Smooth muscle cell (in vitro differentiated cells): ENCODE measurements around the gene MTMR10. TPM values are rescaled to one million over a fixed set of nuclear protein-coding genes. Genes with fewer than 3 reads are reported as not detected.

Experiments
- DNase-seq: peaks from one replicate; lab custom pipeline; 2025; ENCODE audit not compliant: unreplicated experiment; lab: John Stamatoyannopoulos, UW
- H2AFZ ChIP-seq: fragments of 200-600 bp; sonication (generic); 2 replicates; pipeline ENCODE4 v1.6.0; 2016; ENCODE audit warnings: antibody characterized with exemption, low read depth, mild to moderate bottlenecking
- H3F3A ChIP-seq: fragments of 200-600 bp; sonication (generic); 2 replicates; pipeline ENCODE4 v1.6.0; 2017; ENCODE audit warnings: antibody characterized with exemption, low read depth
- H3K27ac ChIP-seq: fragments of 200-600 bp; sonication (generic); 2 replicates; pipeline ENCODE4 v1.5.1; 2016; ENCODE audit warnings: low read depth, mild to moderate bottlenecking
- H3K27me3 ChIP-seq: fragments of 200-600 bp; sonication (generic); 2 replicates; pipeline ENCODE4 v1.6.1; 2016; ENCODE audit warnings: low read depth, mild to moderate bottlenecking
- H3K36me3 ChIP-seq: fragments of 200-600 bp; sonication (generic); 2 replicates; pipeline ENCODE4 v1.5.1; 2016; ENCODE audit warnings: low read depth
- H3K4me1 ChIP-seq: fragments of 200-600 bp; sonication (generic); 2 replicates; pipeline ENCODE4 v1.5.1; 2016; ENCODE audit warnings: low read depth
- H3K4me2 ChIP-seq: fragments of 200-600 bp; sonication (generic); 2 replicates; pipeline ENCODE4 v1.6.0; 2016; ENCODE audit warnings: mild to moderate bottlenecking
- H3K4me3 ChIP-seq: fragments of 200-600 bp; sonication (generic); 2 replicates; pipeline ENCODE4 v1.5.1; 2016; ENCODE audit warnings: mild to moderate bottlenecking
- H3K79me2 ChIP-seq: fragments of 200-600 bp; sonication (generic); 2 replicates; pipeline ENCODE4 v1.6.0; 2016; ENCODE audit warnings: low read depth, mild to moderate bottlenecking
- H3K9ac ChIP-seq: fragments of 200-600 bp; sonication (generic); 2 replicates; pipeline ENCODE4 v1.6.0; 2016; ENCODE audit warnings: low read depth
- H3K9me3 ChIP-seq: fragments of 200-600 bp; sonication (generic); replicated peaks from 2 replicates; pipeline ENCODE4 v1.5.1; 2016; ENCODE audit warnings: low read depth
- H4K20me1 ChIP-seq: fragments of 200-600 bp; sonication (generic); 2 replicates; pipeline ENCODE4 v1.6.0; 2016; ENCODE audit warnings: low read depth
- CTCF ChIP-seq: fragments of 200-600 bp; sonication (generic); IDR thresholded peaks from 2 replicates; pipeline ENCODE4 v1.5.1; 2017; ENCODE audit warnings: borderline replicate concordance, mild to moderate bottlenecking, antibody characterized with exemption; ENCODE audit not compliant: insufficient read depth, poor library complexity, severe bottlenecking
- WGBS: methylation state at CpG from one replicate; pipeline ENCODE4 v1.1.7; 2016; ENCODE audit warnings: low lambda C conversion rate; 5-methylcytosine and 5-hydroxymethylcytosine counted together
- polyA plus RNA-seq: library from polyadenylated mRNA; unstranded; fragments of >200 nt; fragmentation: Nextera tagmentation; extraction: Ambion mirVana; gene quantifications from 2 replicates; pipeline ENCODE4 v1.2.1, GENCODE V29; 2016
- total RNA-seq: library from RNA; depleted of rRNA; stranded (reverse); fragments of >200 nt; gene quantifications from 2 replicates; pipeline ENCODE4 v1.2.3, GENCODE V29; 2014

The MTMR10 gene
- total and polyA plus RNA-seq, 2 experiments from 2014 or later = 11.6 to 24.9 TPM

DNA sequence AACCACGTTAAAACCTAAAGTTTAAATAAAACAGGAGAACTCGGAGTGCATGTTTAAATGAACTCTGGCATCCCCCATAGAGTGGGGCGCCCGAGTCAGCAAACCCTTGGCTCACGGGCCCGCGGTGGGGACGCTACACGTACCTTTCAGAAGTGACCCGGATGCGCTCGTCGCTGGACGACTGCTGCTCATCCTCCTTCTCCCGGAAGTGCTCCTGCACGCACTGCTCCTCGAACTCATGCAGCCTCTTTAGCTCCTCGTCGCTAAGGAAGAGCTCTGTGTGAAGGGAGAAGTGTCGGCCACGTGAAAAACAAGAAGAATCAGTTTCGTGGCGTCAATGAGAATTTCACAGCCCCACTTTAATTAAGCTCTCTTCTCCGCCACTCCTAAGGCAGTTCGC is 34.6 kb upstream of the MTMR10 start:
- H4K20me1 ChIP-seq = no peaks in the 10 kb centered on the region
- WGBS = 94% methylated on average over 25 of the region's 25 CpGs

DNA sequence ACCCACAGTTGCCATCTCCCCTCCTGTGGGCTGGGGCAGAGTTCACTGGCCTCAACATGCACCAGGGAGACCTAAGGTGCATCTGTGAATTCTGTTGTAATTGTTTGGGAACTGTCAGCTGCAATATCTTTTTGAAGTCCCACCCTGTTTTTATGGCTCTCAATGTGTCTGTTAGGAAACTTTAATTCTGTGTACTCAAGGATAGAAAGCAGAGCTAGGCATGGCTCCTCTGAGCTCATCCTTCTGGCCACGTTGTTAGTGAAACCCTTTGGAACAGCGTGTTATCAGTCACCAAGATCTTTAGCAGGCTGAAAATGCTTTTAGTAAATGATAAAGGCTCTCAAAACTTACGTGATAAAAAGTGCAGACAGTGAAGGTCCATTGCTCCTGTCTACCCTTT is 33.6 kb upstream of the MTMR10 start:
- peak overlapping the region; percentile 72 for H3K4me2 ChIP-seq
- no peaks in the 10 kb centered on the region for H4K20me1 ChIP-seq
- 6% methylated on average over 3 of the region's 3 CpGs for WGBS
- H3K27me3 ChIP-seq = no peaks in the 10 kb centered on the region
- no peaks in the 10 kb centered on the region for H3K36me3 ChIP-seq
- H3K4me3 ChIP-seq = no peak overlapping the region
- H3F3A ChIP-seq = no peaks in the 10 kb centered on the region
- peak overlapping the region; percentile 47 for H3K27ac ChIP-seq
- TF ChIP-seq CTCF = no peak
- H3K79me2 ChIP-seq = no peaks in the 10 kb centered on the region
- H3K9ac ChIP-seq = no peak overlapping the region
- no peak for DNase-seq
- H2AFZ ChIP-seq = peak overlapping the region; percentile 56
- peaks cover 15% of the 10 kb centered on the region for H3K4me1 ChIP-seq
- no peaks in the 10 kb centered on the region for H3K9me3 ChIP-seq

More for the DNA sequence above, 34.6 kb upstream of the MTMR10 start:
- DNase-seq = no peak
- Histone ChIP-seq H3K4me1 (peaks cover 15% of the 10 kb centered on the region), H3K27me3 (no peaks in the 10 kb centered on the region), H3K79me2 (no peaks in the 10 kb centered on the region), H3K36me3 (no peaks in the 10 kb centered on the region), H3K4me2 (no peak overlapping the region), H3F3A (no peaks in the 10 kb centered on the region), H3K9ac (no peak overlapping the region), H3K27ac (no peak overlapping the region), H3K9me3 (no peaks in the 10 kb centered on the region), H2AFZ (no peak overlapping the region), H3K4me3 (no peak overlapping the region)
- no peak for TF ChIP-seq CTCF

DNA sequence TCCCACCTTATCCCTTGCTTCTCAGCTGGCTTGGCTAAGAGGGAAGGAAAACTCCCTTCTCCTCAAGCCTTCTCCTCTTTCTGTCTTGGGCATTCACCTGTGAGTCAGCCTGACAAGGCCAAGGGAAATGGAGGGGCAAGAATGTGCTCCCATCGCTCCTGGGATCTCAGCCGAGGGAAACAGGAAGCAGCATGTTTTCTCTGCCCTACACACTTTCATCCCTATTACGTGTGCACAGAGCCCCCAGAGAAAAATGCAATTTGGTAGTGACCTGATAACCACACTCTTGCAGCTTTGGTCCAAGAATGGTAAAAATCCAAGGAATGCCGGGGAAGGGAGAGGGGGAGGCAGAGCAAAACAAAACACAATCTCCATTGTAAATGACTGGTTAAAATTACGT is 32.9 kb upstream of the MTMR10 start:
- H3K27ac ChIP-seq = peak overlapping the region; percentile 47
- H3K4me3 ChIP-seq = no peak overlapping the region
- peaks cover 15% of the 10 kb centered on the region for H3K4me1 ChIP-seq
- H3K9ac ChIP-seq = no peak overlapping the region
- H4K20me1 ChIP-seq = no peaks in the 10 kb centered on the region
- no peaks in the 10 kb centered on the region for H3K9me3 ChIP-seq
- WGBS = 9% methylated on average over 5 of the region's 5 CpGs
- peak overlapping the region; percentile 72 for H3K4me2 ChIP-seq
- no peak for DNase-seq
- H2AFZ ChIP-seq = peak overlapping the region; percentile 13
- no peaks in the 10 kb centered on the region for H3K36me3 ChIP-seq
- H3K27me3 ChIP-seq = no peaks in the 10 kb centered on the region
- H3K79me2 ChIP-seq = no peaks in the 10 kb centered on the region
- no peak for TF ChIP-seq CTCF
- no peaks in the 10 kb centered on the region for H3F3A ChIP-seq

DNA sequence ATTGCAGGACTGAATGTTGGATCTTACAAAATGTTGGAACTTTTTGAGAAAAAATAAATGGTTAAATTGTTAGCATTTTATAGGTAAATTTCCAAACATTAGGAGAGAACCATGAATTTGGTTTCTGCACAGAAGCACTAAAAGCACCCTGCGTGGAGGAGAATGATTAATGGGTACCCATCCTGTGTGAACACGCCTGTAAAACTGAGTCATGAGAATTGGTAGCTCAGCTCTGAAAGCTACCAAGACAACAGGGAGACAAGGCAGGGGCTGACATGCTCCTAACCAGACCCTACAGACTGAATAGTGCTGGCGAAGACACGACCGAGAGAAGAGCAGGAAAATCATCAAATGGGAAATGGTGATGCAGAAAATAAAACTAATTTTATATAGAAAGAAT is 32.4 kb upstream of the MTMR10 start:
- H3K79me2 ChIP-seq = no peaks in the 10 kb centered on the region
- no peak for DNase-seq
- no peak for TF ChIP-seq CTCF
- H3K36me3 ChIP-seq = no peaks in the 10 kb centered on the region
- no peaks in the 10 kb centered on the region for H4K20me1 ChIP-seq
- no peak overlapping the region for H3K9ac ChIP-seq
- H3K9me3 ChIP-seq = no peaks in the 10 kb centered on the region
- no peak overlapping the region for H2AFZ ChIP-seq
- no peak overlapping the region for H3K4me3 ChIP-seq
- no peaks in the 10 kb centered on the region for H3F3A ChIP-seq
- H3K4me2 ChIP-seq = peak overlapping the region; percentile 72
- H3K4me1 ChIP-seq = peaks cover 15% of the 10 kb centered on the region
- H3K27me3 ChIP-seq = no peaks in the 10 kb centered on the region
- 61% methylated on average over 5 of the region's 5 CpGs for whole genome bisulfite sequencing
- H3K27ac ChIP-seq = peak overlapping the region; percentile 47
